Glutamatergic neuron (in vitro differentiated cells): Measurements from ENCODE around the gene GLRB. TPM values are rescaled to one million over a fixed set of nuclear protein-coding genes. Genes with fewer than 3 reads are reported as not detected.
A peak's percentile ranks its signal among the peaks of the same experiment; 100 is the strongest.

Experiments used
- DNase-seq: peaks from one replicate; pipeline ENCODE4 v3.0.0; 2022
- H3K27ac Mint-ChIP-seq: one replicate; pipeline ENCODE4 v1.8.0; 2020; ENCODE audit warnings: mild to moderate bottlenecking, mixed read lengths, inconsistent platforms; ENCODE audit not compliant: unreplicated experiment
- H3K27me3 Mint-ChIP-seq: one replicate; pipeline ENCODE4 v1.8.0; 2020; ENCODE audit warnings: mild to moderate bottlenecking, moderate library complexity, mixed read lengths, inconsistent platforms; ENCODE audit not compliant: unreplicated experiment
- H3K36me3 Mint-ChIP-seq: one replicate; pipeline ENCODE4 v1.8.0; 2020; ENCODE audit warnings: mild to moderate bottlenecking, mixed read lengths, inconsistent platforms; ENCODE audit not compliant: unreplicated experiment
- H3K4me1 Mint-ChIP-seq: one replicate; pipeline ENCODE4 v1.8.0; 2020; ENCODE audit warnings: mild to moderate bottlenecking, low read depth, mixed read lengths, inconsistent platforms; ENCODE audit not compliant: unreplicated experiment
- H3K4me3 Mint-ChIP-seq: one replicate; pipeline ENCODE4 v1.8.0; 2020; ENCODE audit warnings: mild to moderate bottlenecking, mixed read lengths, inconsistent platforms; ENCODE audit not compliant: unreplicated experiment
- H3K9me3 Mint-ChIP-seq: one replicate; pipeline ENCODE4 v1.8.0; 2020; ENCODE audit warnings: mild to moderate bottlenecking, moderate library complexity, mixed read lengths, inconsistent platforms; ENCODE audit not compliant: unreplicated experiment
- total RNA-seq: library from RNA; stranded (reverse); fragmentation: NEBNext Ultra II Directional; extraction: Animal tissue kit (Norgen Biotek cat#: 25700); gene quantifications from one replicate; pipeline ENCODE4 v1.2.1, GENCODE V29; 2021; ENCODE audit not compliant: unreplicated experiment
- TF ChIP-seq, protein P1 (sequence below): fragments of 200-600 bp; sonication (generic); IDR thresholded peaks from one replicate; pipeline ENCODE4 v1.5.0; 2021; ENCODE audit not compliant: partially characterized antibody, unreplicated experiment

GLRB gene
- total RNA-seq, 1 donor from 2014 or later: 2.0 TPM

- peaks cover 1% of the 10 kb centered on the region for H3K27me3 Mint-ChIP-seq
- H3K4me3 Mint-ChIP-seq: peak overlapping the region; percentile 72
- TF ChIP-seq, protein P1, sequence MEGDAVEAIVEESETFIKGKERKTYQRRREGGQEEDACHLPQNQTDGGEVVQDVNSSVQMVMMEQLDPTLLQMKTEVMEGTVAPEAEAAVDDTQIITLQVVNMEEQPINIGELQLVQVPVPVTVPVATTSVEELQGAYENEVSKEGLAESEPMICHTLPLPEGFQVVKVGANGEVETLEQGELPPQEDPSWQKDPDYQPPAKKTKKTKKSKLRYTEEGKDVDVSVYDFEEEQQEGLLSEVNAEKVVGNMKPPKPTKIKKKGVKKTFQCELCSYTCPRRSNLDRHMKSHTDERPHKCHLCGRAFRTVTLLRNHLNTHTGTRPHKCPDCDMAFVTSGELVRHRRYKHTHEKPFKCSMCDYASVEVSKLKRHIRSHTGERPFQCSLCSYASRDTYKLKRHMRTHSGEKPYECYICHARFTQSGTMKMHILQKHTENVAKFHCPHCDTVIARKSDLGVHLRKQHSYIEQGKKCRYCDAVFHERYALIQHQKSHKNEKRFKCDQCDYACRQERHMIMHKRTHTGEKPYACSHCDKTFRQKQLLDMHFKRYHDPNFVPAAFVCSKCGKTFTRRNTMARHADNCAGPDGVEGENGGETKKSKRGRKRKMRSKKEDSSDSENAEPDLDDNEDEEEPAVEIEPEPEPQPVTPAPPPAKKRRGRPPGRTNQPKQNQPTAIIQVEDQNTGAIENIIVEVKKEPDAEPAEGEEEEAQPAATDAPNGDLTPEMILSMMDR: no peak
- no peaks in the 10 kb centered on the region for H3K36me3 Mint-ChIP-seq
- no peaks in the 10 kb centered on the region for H3K4me1 Mint-ChIP-seq
- H3K27ac Mint-ChIP-seq: no peak overlapping the region
- no peak for DNase-seq
- H3K9me3 Mint-ChIP-seq: no peaks in the 10 kb centered on the region
Measured at GRCh38 chr4:157075401-157075800, 549 bp upstream of the GLRB start.

DNA sequence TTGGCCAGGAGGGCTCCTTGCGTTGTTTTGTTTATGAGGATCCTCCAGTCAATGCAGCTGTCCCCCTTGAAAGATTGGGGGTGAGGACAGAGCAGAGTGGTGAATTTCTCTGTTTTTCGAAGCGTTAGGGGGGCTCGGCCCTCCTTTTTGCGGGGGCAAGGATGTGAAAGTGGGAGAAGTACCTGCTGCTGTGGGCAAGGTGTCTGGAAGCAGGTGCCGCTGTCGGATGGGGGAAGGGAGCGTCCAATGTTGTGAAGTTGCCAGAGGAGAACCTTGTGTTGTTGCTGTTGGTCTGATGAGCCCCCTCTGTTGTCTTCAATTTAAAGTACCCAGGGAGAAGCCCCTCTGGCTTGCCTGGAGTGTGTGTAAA lies 613 bp downstream of the GLRB start:
- H3K36me3 Mint-ChIP-seq: no peaks in the 10 kb centered on the region
- TF ChIP-seq, protein P1: no peak
- no peaks in the 10 kb centered on the region for H3K4me1 Mint-ChIP-seq
- no peak overlapping the region for H3K27ac Mint-ChIP-seq
- peak; percentile 21 for DNase-seq
- peak overlapping the region; percentile 94 for H3K4me3 Mint-ChIP-seq
- H3K9me3 Mint-ChIP-seq: no peaks in the 10 kb centered on the region
- peaks cover 1% of the 10 kb centered on the region for H3K27me3 Mint-ChIP-seq

GRCh38 chr4:157079441-157079840 lies 3.5 kb downstream of the GLRB start:
- DNase-seq: no peak
- TF ChIP-seq, protein P1: no peak
- no peak overlapping the region for H3K27ac Mint-ChIP-seq
- H3K4me3 Mint-ChIP-seq: no peak overlapping the region
- no peaks in the 10 kb centered on the region for H3K4me1 Mint-ChIP-seq
- peaks cover 1% of the 10 kb centered on the region for H3K27me3 Mint-ChIP-seq
- H3K36me3 Mint-ChIP-seq: no peaks in the 10 kb centered on the region
- no peaks in the 10 kb centered on the region for H3K9me3 Mint-ChIP-seq

- no peaks in the 10 kb centered on the region for H3K9me3 Mint-ChIP-seq
- H3K4me1 Mint-ChIP-seq: no peaks in the 10 kb centered on the region
- TF ChIP-seq, protein P1: no peak
- peaks cover 5% of the 10 kb centered on the region for H3K27me3 Mint-ChIP-seq
- H3K27ac Mint-ChIP-seq: no peak overlapping the region
- H3K4me3 Mint-ChIP-seq: no peak overlapping the region
- H3K36me3 Mint-ChIP-seq: no peaks in the 10 kb centered on the region
- DNase-seq: no peak
Measured at GRCh38 chr4:157080605-157081004, 4.7 kb downstream of the GLRB start.

- Mint-ChIP-seq H3K4me3 (no peak overlapping the region), H3K36me3 (no peaks in the 10 kb centered on the region), H3K4me1 (no peaks in the 10 kb centered on the region), H3K27me3 (no peaks in the 10 kb centered on the region), H3K27ac (no peak overlapping the region), H3K9me3 (no peaks in the 10 kb centered on the region)
- DNase-seq: no peak
- TF ChIP-seq, protein P1: no peak
Measured at GRCh38 chr4:157095716-157096115, 19.8 kb downstream of the GLRB start.
